CD4-positive, alpha-beta T cell treated with Interferon alpha-2 for 1 hour (primary cell): ENCODE measurements around the gene ERGIC2.
"Not testable (repeated sequence)": the region's sequence is repeated elsewhere in the genome, so short reads cannot be mapped to it uniquely, and the experiment has no call there.

Experiments used
- DNase-seq, 2 donors: peaks; one replicate each; pipeline ENCODE4 v3.0.0-alpha.2; 2020 to 2022

Gene ERGIC2

DNA sequence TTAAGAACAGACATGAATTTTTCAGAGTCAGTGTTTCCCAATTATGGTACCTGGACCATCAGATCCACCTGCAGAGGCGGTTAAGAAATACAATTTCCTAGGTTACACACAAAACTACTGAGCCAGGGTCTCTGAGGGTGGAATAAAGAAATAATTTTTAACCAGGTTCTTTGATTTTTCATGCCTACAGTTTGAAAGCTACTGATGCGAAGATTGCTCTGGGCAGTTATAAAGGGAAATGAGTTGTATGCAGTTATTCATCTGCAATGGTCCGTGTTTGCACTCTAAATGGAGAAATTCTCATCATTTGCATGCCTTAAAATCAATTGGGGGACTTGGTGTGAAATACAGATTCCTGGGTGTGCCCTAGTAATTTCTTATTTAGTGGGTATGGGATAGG lies 89.7 kb downstream of the ERGIC2 start:
- no peak for DNase-seq

DNA sequence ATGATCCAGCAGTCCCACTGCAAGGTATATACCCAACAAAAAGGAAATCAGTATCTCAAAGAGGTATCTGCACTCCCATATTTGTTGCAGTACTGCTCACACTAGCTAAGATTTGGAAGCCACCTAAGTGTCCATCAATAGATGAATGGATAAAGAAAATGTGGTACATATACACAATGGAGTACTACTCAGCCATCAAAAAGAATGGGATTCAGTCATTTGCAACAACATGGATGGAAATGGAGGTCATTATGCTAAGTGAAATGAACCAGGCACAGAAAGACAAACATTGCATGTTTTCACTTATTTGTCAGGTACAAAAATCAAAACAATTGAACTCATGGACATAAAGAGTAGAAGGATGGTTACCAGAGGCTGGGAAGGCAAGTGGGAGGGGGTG lies 90.5 kb downstream of the ERGIC2 start:
- DNase-seq, result not testable (repeated sequence)

DNA sequence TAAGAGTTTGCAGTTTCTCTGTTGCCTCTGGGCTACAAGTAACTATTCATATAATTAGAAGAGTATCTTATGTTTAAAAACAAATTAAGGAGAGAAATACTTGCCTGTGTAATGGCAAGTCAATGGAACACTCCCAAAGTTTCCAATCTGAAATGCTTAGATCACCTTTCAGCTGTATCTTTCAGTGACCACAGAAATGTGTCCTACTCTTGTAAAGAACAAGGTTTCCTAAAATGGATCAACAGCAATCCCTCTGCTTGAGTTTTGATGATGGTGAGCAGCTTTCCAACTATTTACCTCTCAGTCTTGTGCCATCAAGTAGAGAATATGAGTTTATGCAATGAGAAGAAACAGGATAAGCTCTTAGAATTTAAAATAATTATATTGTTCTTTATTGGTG lies 92.9 kb downstream of the ERGIC2 start:
- no peak for DNase-seq

DNA sequence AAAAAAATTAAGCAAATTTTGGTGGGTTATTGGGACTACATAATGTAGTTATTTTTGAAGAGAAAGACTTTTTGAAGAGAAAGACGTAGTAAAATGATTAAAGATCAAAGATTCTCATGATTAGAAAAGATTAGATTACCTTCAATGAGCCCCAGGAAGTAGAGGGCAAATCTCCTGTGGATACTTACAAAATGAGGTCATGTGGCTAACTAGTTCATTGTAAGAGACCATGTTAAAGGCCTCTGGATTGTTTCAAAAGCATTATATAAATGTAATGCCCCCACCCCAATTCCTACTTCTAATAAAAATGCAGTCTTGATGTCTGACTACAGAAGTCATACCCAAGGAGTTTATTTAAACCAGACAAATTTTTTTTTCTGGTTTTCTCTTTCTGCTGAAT lies 93.3 kb downstream of the ERGIC2 start:
- no peak for DNase-seq
